ENCODE data around the gene HADH. TPM values are rescaled to one million over a fixed set of nuclear protein-coding genes. Genes with fewer than 3 reads are reported as not detected.

Gene HADH
- total and polyA plus RNA-seq, 2 donors from 2014 or later: 31.4 to 126 TPM

- H3K27ac ChIP-seq (ENCODE audit: low read depth in 2 of 2, low read length in 2 of 2): no peak overlapping the region
- no peak overlapping the region for H3K4me3 ChIP-seq (ENCODE audit: low read length in 3 of 3)
- H3K36me3 ChIP-seq (ENCODE audit: control insufficient read depth in 2 of 3, insufficient read depth in 3 of 3, low read length in 3 of 3): no peaks in the 10 kb centered on the region
- H3K4me1 ChIP-seq (ENCODE audit: control insufficient read depth in 2 of 3, insufficient read depth in 2 of 3, low read depth in 1 of 3, low read length in 3 of 3): no peaks in the 10 kb centered on the region
- FAIRE-seq: no peak
- no peak for TF ChIP-seq CTCF (IDR thresholded peaks at IDR 0.05; ENCODE audit: borderline replicate concordance, extremely low read depth, insufficient read depth)
- H3K9ac ChIP-seq (ENCODE audit: low read length in 3 of 3): no peak overlapping the region
- no peak for DNase-seq
- intact Hi-C loops (cut with DNase I): no loop called here
- H3K9me3 ChIP-seq (ENCODE audit: control insufficient read depth in 2 of 3, insufficient read depth in 1 of 3, low read length in 3 of 3): no peaks in the 10 kb centered on the region
- no peaks in the 10 kb centered on the region for H3K27me3 ChIP-seq (ENCODE audit: control insufficient read depth, insufficient read depth, low read length)
Observed at GRCh38 chr4:107977966-107978705, 11.6 kb upstream of the HADH start.

- FAIRE-seq (no peak), DNase-seq (no peak)
- no peak overlapping the region for H3K9ac ChIP-seq (ENCODE audit: low read length in 3 of 3)
- intact Hi-C loops (cut with DNase I): no loop called here
- H3K36me3 ChIP-seq (ENCODE audit: control insufficient read depth in 2 of 3, insufficient read depth in 3 of 3, low read length in 3 of 3): no peaks in the 10 kb centered on the region
- TF ChIP-seq CTCF (IDR thresholded peaks at IDR 0.05; ENCODE audit: borderline replicate concordance, extremely low read depth, insufficient read depth): no peak
- H3K4me3 ChIP-seq (ENCODE audit: low read length in 3 of 3): no peak overlapping the region
- no peaks in the 10 kb centered on the region for H3K4me1 ChIP-seq (ENCODE audit: control insufficient read depth in 2 of 3, insufficient read depth in 2 of 3, low read depth in 1 of 3, low read length in 3 of 3)
- H3K9me3 ChIP-seq (ENCODE audit: control insufficient read depth in 2 of 3, insufficient read depth in 1 of 3, low read length in 3 of 3): no peaks in the 10 kb centered on the region
- no peaks in the 10 kb centered on the region for H3K27me3 ChIP-seq (ENCODE audit: control insufficient read depth, insufficient read depth, low read length)
- no peak overlapping the region for H3K27ac ChIP-seq (ENCODE audit: low read depth in 2 of 2, low read length in 2 of 2)
Observed at GRCh38 chr4:107978716-107979451, 10.8 kb upstream of the HADH start.

- intact Hi-C loops (cut with DNase I): no loop called here
- DNase-seq (no peak), FAIRE-seq (no peak)
- Histone ChIP-seq H3K27ac (ENCODE audit: low read depth in 2 of 2, low read length in 2 of 2) (no peak overlapping the region), H3K36me3 (ENCODE audit: control insufficient read depth in 2 of 3, insufficient read depth in 3 of 3, low read length in 3 of 3) (no peaks in the 10 kb centered on the region), H3K4me3 (ENCODE audit: low read length in 3 of 3) (no peak overlapping the region), H3K4me1 (ENCODE audit: control insufficient read depth in 2 of 3, insufficient read depth in 2 of 3, low read depth in 1 of 3, low read length in 3 of 3) (peaks cover 0 to 13% (median 5%) of the 10 kb centered on the region in 3 donors), H3K9me3 (ENCODE audit: control insufficient read depth in 2 of 3, insufficient read depth in 1 of 3, low read length in 3 of 3) (no peaks in the 10 kb centered on the region), H3K27me3 (ENCODE audit: control insufficient read depth, insufficient read depth, low read length) (no peaks in the 10 kb centered on the region), H3K9ac (ENCODE audit: low read length in 3 of 3) (no peak overlapping the region)
- TF ChIP-seq CTCF (IDR thresholded peaks at IDR 0.05; ENCODE audit: borderline replicate concordance, extremely low read depth, insufficient read depth): no peak
Observed at GRCh38 chr4:107987916-107988762, 1.6 kb upstream of the HADH start.
